ENCODE data around the gene FAR1. TPM values are rescaled to one million over a fixed set of nuclear protein-coding genes. Genes with fewer than 3 reads are reported as not detected.
A peak's percentile ranks its signal among the peaks of the same experiment; 100 is the strongest.
"Not testable (repeated sequence)": the region's sequence is repeated elsewhere in the genome, so short reads cannot be mapped to it uniquely, and the experiment has no call there.

Gene FAR1
- total and polyA plus RNA-seq, 4 experiments from 2014 or later: 3.0 to 39.7 (median 22.2) TPM

GRCh38 chr11:13728076-13728475 is 59.6 kb downstream of the FAR1 start:
- H3K36me3 ChIP-seq (ENCODE audit: insufficient read depth, low read length): peaks cover 26% of the 10 kb centered on the region
- ChIA-PET CTCF (ENCODE audit: partially characterized antibody) (no interaction called here), POLR2A (ENCODE audit: partially characterized antibody) (interaction anchor here (0.6 kb wide), 1 partner anchor 23 kb away, joined by 3 read pairs; no protein-coding TSS in a partner anchor)
- Mint-ChIP-seq H3K27me3 (no peaks in the 10 kb centered on the region), H3K4me3 (no peak overlapping the region), H3K4me1 (peaks cover 0 to 1% (median 0%) of the 10 kb centered on the region in 4 donors), H3K27ac (no peak overlapping the region), H3K36me3 (peaks cover 41 to 52% of the 10 kb centered on the region in 2 donors), H3K9me3 (no peaks in the 10 kb centered on the region)
- DNase-seq: no peak
- no peaks in the 10 kb centered on the region for H3K4me1 ChIP-seq (ENCODE audit: insufficient read depth, low read length)
- no peak overlapping the region for H3K4me3 ChIP-seq (ENCODE audit: low read length in 2 of 2)
- intact Hi-C loops (cut with micrococcal nuclease): no loop called here
- no peak overlapping the region for H3K27ac ChIP-seq (ENCODE audit: low read depth, low read length)
- H3K9me3 ChIP-seq (ENCODE audit: control insufficient read depth in 1 of 2, low read length in 2 of 2): no peaks in the 10 kb centered on the region
- H3K27me3 ChIP-seq (ENCODE audit: insufficient read depth, low read length): no peaks in the 10 kb centered on the region

GRCh38 chr11:13734530-13734929 is 66.1 kb downstream of the FAR1 start:
- H3K4me3 ChIP-seq (ENCODE audit: low read length in 2 of 2): no peak overlapping the region
- H3K4me1 Mint-ChIP-seq: no peaks in the 10 kb centered on the region
- H3K4me3 Mint-ChIP-seq: no peak overlapping the region
- no peaks in the 10 kb centered on the region for H3K36me3 ChIP-seq (ENCODE audit: insufficient read depth, low read length)
- H3K36me3 Mint-ChIP-seq: peaks cover 5 to 6% of the 10 kb centered on the region in 2 donors
- POLR2A ChIA-PET (ENCODE audit: partially characterized antibody): no interaction called here
- H3K9me3 Mint-ChIP-seq: no peaks in the 10 kb centered on the region
- H3K27me3 Mint-ChIP-seq: peaks cover 0 to 2% of the 10 kb centered on the region in 2 donors
- H3K27ac ChIP-seq (ENCODE audit: low read depth, low read length): no peak overlapping the region
- H3K27me3 ChIP-seq (ENCODE audit: insufficient read depth, low read length): no peaks in the 10 kb centered on the region
- DNase-seq: no peak
- peak overlapping the region in 1 of 7 donors; percentile 49 for H3K27ac Mint-ChIP-seq
- CTCF ChIA-PET (ENCODE audit: partially characterized antibody): no interaction called here
- H3K9me3 ChIP-seq (ENCODE audit: control insufficient read depth in 1 of 2, low read length in 2 of 2): no peaks in the 10 kb centered on the region
- intact Hi-C loops (cut with micrococcal nuclease): no loop called here
- no peaks in the 10 kb centered on the region for H3K4me1 ChIP-seq (ENCODE audit: insufficient read depth, low read length)

GRCh38 chr11:13745165-13745564 is 76.7 kb downstream of the FAR1 start:
- H3K27ac Mint-ChIP-seq: no peak overlapping the region
- no peak overlapping the region for H3K4me3 Mint-ChIP-seq
- H3K27me3 ChIP-seq (ENCODE audit: insufficient read depth, low read length): no peaks in the 10 kb centered on the region
- H3K4me1 Mint-ChIP-seq: no peaks in the 10 kb centered on the region
- intact Hi-C loops (cut with micrococcal nuclease): no loop called here
- DNase-seq: no peak
- peaks cover 0 to 7% (median 0%) of the 10 kb centered on the region in 8 donors for H3K9me3 Mint-ChIP-seq
- peaks cover 0 to 5% of the 10 kb centered on the region in 2 donors for H3K36me3 Mint-ChIP-seq
- no peaks in the 10 kb centered on the region for H3K4me1 ChIP-seq (ENCODE audit: insufficient read depth, low read length)
- no peak overlapping the region for H3K4me3 ChIP-seq (ENCODE audit: low read length in 2 of 2)
- peaks cover 30 to 38% of the 10 kb centered on the region in 2 donors for H3K27me3 Mint-ChIP-seq
- ChIA-PET CTCF (ENCODE audit: partially characterized antibody) (no interaction called here), POLR2A (ENCODE audit: partially characterized antibody) (no interaction called here)
- H3K9me3 ChIP-seq (ENCODE audit: control insufficient read depth in 1 of 2, low read length in 2 of 2): no peaks in the 10 kb centered on the region
- no peak overlapping the region for H3K27ac ChIP-seq (ENCODE audit: low read depth, low read length)
- no peaks in the 10 kb centered on the region for H3K36me3 ChIP-seq (ENCODE audit: insufficient read depth, low read length)

- H3K27ac Mint-ChIP-seq; DNase-seq; H3K27me3 Mint-ChIP-seq; POLR2A ChIA-PET (ENCODE audit: partially characterized antibody); H3K4me1 Mint-ChIP-seq; H3K4me1 ChIP-seq (ENCODE audit: insufficient read depth, low read length); H3K36me3 ChIP-seq (ENCODE audit: insufficient read depth, low read length); H3K27ac ChIP-seq (ENCODE audit: low read depth, low read length); intact Hi-C loops (cut with micrococcal nuclease); H3K36me3 Mint-ChIP-seq; H3K9me3 ChIP-seq (ENCODE audit: control insufficient read depth in 1 of 2, low read length in 2 of 2); H3K27me3 ChIP-seq (ENCODE audit: insufficient read depth, low read length); H3K4me3 Mint-ChIP-seq; H3K4me3 ChIP-seq (ENCODE audit: low read length in 2 of 2); CTCF ChIA-PET (ENCODE audit: partially characterized antibody): not testable (repeated sequence)
- peaks cover 0 to 11% (median 1%) of the 10 kb centered on the region in 8 donors for H3K9me3 Mint-ChIP-seq
Measured at GRCh38 chr11:13753316-13753715, 84.8 kb downstream of the FAR1 start.

GRCh38 chr11:13759050-13759449 is 90.6 kb downstream of the FAR1 start:
- H3K36me3 Mint-ChIP-seq: no peaks in the 10 kb centered on the region
- DNase-seq: no peak
- H3K4me3 ChIP-seq (ENCODE audit: low read length in 2 of 2): no peak overlapping the region
- H3K27me3 ChIP-seq (ENCODE audit: insufficient read depth, low read length): no peaks in the 10 kb centered on the region
- CTCF ChIA-PET (ENCODE audit: partially characterized antibody): interaction anchor here (1.6 to 2.0 kb wide), 2 partner anchors 13 to 14 kb away, joined by 4 to 7 read pairs; no protein-coding TSS in a partner anchor
- H3K9me3 ChIP-seq (ENCODE audit: control insufficient read depth in 1 of 2, low read length in 2 of 2): no peaks in the 10 kb centered on the region
- no peak overlapping the region for H3K4me3 Mint-ChIP-seq
- no peaks in the 10 kb centered on the region for H3K36me3 ChIP-seq (ENCODE audit: insufficient read depth, low read length)
- POLR2A ChIA-PET (ENCODE audit: partially characterized antibody): no interaction called here
- H3K27ac Mint-ChIP-seq: no peak overlapping the region
- peaks cover 0 to 3% of the 10 kb centered on the region in 2 donors for H3K27me3 Mint-ChIP-seq
- H3K4me1 Mint-ChIP-seq: no peaks in the 10 kb centered on the region
- H3K27ac ChIP-seq (ENCODE audit: low read depth, low read length): no peak overlapping the region
- intact Hi-C loops (cut with micrococcal nuclease): no loop called here
- H3K4me1 ChIP-seq (ENCODE audit: insufficient read depth, low read length): no peaks in the 10 kb centered on the region
- H3K9me3 Mint-ChIP-seq: peaks cover 0 to 4% (median 0%) of the 10 kb centered on the region in 8 donors

GRCh38 chr11:13760115-13760514 is 91.6 kb downstream of the FAR1 start:
- ChIA-PET POLR2A (ENCODE audit: partially characterized antibody) (no interaction called here), CTCF (ENCODE audit: partially characterized antibody) (interaction anchor here (1.0 to 2.0 kb wide), 2 partner anchors 10 to 13 kb away, joined by 3 to 7 read pairs; no protein-coding TSS in a partner anchor)
- H3K4me1 Mint-ChIP-seq: no peaks in the 10 kb centered on the region
- Histone ChIP-seq H3K9me3 (ENCODE audit: control insufficient read depth in 1 of 2, low read length in 2 of 2) (no peaks in the 10 kb centered on the region), H3K4me1 (ENCODE audit: insufficient read depth, low read length) (no peaks in the 10 kb centered on the region), H3K27me3 (ENCODE audit: insufficient read depth, low read length) (no peaks in the 10 kb centered on the region), H3K27ac (ENCODE audit: low read depth, low read length) (no peak overlapping the region), H3K4me3 (ENCODE audit: low read length in 2 of 2) (no peak overlapping the region), H3K36me3 (ENCODE audit: insufficient read depth, low read length) (no peaks in the 10 kb centered on the region)
- no peak overlapping the region for H3K4me3 Mint-ChIP-seq
- intact Hi-C loops (cut with micrococcal nuclease): no loop called here
- H3K36me3 Mint-ChIP-seq: no peaks in the 10 kb centered on the region
- peaks cover 0 to 4% (median 0%) of the 10 kb centered on the region in 8 donors for H3K9me3 Mint-ChIP-seq
- no peak overlapping the region for H3K27ac Mint-ChIP-seq
- no peaks in the 10 kb centered on the region for H3K27me3 Mint-ChIP-seq
- no peak for DNase-seq

- Histone ChIP-seq H3K4me3 (ENCODE audit: low read length in 2 of 2) (no peak overlapping the region), H3K27ac (ENCODE audit: low read depth, low read length) (no peak overlapping the region), H3K27me3 (ENCODE audit: insufficient read depth, low read length) (no peaks in the 10 kb centered on the region), H3K9me3 (ENCODE audit: control insufficient read depth in 1 of 2, low read length in 2 of 2) (no peaks in the 10 kb centered on the region), H3K4me1 (ENCODE audit: insufficient read depth, low read length) (no peaks in the 10 kb centered on the region), H3K36me3 (ENCODE audit: insufficient read depth, low read length) (no peaks in the 10 kb centered on the region)
- H3K9me3 Mint-ChIP-seq: peaks cover 0 to 6% (median 0%) of the 10 kb centered on the region in 8 donors
- CTCF ChIA-PET (ENCODE audit: partially characterized antibody): interaction anchor here (1.3 to 2.0 kb wide), 2 partner anchors 11 to 487 kb away, joined by 3 to 7 read pairs; no protein-coding TSS in a partner anchor
- H3K36me3 Mint-ChIP-seq: no peaks in the 10 kb centered on the region
- no peak overlapping the region for H3K4me3 Mint-ChIP-seq
- H3K27me3 Mint-ChIP-seq: no peaks in the 10 kb centered on the region
- H3K4me1 Mint-ChIP-seq: no peaks in the 10 kb centered on the region
- DNase-seq: no peak
- H3K27ac Mint-ChIP-seq: no peak overlapping the region
- POLR2A ChIA-PET (ENCODE audit: partially characterized antibody): no interaction called here
- intact Hi-C loops (cut with micrococcal nuclease): no loop called here
Measured at GRCh38 chr11:13761250-13761649, 92.8 kb downstream of the FAR1 start.

Data from CD4-positive, alpha-beta memory T cell (primary cell).